Measurements from ENCODE around the gene ILK.

ILK gene

GRCh38 chr11:6607190-6607795 is 3.7 kb downstream of the ILK start:
- no peak for DNase-seq

- no peak for DNase-seq
Measured at GRCh38 chr11:6608011-6608410, 4.4 kb downstream of the ILK start.

DNA sequence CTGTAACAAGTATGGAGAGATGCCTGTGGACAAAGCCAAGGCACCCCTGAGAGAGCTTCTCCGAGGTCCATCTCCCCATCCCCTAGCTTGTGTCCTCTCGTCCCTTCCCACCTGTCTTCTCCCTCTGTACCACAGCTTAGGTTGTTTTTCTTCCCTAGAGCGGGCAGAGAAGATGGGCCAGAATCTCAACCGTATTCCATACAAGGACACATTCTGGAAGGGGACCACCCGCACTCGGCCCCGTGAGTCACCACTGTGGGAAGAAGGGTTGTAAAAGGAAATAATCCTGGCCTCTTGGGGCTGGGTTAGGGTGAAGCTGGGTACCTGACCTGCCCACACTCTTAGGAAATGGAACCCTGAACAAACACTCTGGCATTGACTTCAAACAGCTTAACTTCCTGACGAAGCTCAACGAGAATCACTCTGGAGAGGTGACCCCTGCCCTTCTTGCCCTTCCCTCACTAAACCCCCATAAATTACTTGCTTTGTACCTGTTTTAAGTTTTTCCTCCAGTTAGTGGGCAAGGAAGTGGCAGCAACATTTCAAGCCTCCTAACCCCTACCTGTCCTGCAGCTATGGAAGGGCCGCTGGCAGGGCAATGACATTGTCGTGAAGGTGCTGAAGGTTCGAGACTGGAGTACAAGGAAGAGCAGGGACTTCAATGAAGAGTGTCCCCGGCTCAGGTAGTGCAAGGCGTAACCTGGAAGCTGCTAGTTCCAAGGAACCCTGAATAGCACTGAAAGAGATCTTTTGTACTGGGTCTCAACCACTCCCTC is 5.3 kb downstream of the ILK start:
- DNase-seq: no peak

DNA sequence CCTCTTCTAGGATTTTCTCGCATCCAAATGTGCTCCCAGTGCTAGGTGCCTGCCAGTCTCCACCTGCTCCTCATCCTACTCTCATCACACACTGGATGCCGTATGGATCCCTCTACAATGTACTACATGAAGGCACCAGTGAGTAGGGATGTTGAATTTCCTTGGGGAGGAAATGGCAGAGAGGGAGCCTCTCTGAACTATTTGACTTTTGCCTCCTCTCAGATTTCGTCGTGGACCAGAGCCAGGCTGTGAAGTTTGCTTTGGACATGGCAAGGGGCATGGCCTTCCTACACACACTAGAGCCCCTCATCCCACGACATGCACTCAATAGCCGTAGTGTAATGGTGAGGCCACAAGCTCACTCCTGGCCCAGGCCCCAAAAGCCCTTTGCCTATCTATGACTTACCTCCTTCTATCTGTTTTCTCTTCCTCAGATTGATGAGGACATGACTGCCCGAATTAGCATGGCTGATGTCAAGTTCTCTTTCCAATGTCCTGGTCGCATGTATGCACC is 6.0 kb downstream of the ILK start:
- no peak for DNase-seq

DNA sequence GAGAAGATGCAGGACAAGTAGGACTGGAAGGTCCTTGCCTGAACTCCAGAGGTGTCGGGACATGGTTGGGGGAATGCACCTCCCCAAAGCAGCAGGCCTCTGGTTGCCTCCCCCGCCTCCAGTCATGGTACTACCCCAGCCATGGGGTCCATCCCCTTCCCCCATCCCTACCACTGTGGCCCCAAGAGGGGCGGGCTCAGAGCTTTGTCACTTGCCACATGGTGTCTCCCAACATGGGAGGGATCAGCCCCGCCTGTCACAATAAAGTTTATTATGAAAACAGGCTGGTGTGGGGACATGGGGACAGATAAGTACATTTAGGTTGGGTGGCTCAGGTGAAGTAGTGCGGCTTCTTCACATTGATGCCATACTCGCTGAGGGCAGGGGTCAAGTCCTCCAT is 7.0 kb downstream of the ILK start:
- DNase-seq: no peak

GRCh38 chr11:6611092-6611962 is 7.8 kb downstream of the ILK start:
- DNase-seq: peak; percentile 34

GRCh38 chr11:6611963-6612212 is 8.3 kb downstream of the ILK start:
- DNase-seq: no peak

- DNase-seq: peak; percentile 97
Measured at GRCh38 chr11:6612213-6613041, 8.9 kb downstream of the ILK start, which contains the start of gene TAF10. TSS of gene TAF10 (minus strand) at chr11:6612216. CDS start at chr11:6612189, 27 bp downstream.

DNA sequence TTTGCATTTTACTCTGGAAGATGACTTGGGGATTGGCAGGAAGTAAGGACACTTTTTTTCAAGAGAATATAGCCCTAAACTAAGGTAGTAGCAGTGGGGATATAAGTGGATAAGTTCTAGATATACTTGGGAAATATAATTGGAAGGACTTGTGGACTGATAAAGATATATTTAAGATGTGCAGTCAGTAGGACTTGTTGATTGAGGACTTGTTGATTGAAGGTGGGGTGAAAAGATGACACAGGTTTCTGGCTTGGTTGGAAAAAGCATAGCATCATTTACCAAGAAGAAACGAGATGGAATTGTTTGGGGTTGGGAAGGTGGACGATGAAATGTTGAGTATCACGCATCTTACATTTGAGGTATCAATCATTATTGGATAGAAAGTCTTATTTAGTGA is 9.9 kb downstream of the ILK start:
- DNase-seq: no peak

DNA sequence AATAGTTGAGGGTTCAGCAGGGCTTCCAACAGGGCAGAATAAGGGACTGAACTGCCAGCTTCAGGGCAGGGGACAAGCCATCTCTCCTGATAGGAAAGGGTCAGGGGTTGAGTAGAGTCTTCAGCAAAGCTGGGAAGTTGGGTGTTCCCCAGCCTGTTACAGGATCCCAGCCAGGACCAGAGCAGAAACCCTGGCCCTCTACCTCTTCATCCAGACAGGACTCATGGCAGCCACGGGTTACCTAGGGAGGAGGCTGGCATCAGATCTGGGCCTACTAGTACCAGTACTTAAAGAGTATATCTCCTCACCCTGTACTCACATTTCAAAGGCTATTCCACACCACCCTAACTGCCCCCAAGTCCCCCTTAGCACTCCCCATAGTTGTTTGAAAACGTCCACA is 10.9 kb downstream of the ILK start:
- DNase-seq: no peak

DNA sequence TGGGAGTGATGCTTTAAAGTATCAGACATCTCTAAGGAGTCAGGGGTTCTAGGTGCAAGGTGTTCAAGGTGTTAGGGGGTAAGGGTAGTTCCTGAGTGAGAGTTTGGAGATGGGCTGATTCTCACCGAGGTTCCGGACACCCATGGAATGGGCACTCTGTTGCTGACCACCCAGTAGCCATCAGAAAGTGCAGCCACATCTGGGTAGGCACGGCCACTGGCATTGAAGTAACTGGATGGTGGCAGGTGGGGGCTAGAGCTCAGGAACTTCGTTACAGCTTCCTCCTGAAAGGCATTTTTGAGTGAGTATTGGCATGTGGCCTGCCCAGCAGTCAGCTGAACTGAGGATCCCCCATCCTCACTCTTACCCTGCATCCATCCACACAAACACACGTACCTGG is 11.5 kb downstream of the ILK start:
- no peak for DNase-seq

DNA sequence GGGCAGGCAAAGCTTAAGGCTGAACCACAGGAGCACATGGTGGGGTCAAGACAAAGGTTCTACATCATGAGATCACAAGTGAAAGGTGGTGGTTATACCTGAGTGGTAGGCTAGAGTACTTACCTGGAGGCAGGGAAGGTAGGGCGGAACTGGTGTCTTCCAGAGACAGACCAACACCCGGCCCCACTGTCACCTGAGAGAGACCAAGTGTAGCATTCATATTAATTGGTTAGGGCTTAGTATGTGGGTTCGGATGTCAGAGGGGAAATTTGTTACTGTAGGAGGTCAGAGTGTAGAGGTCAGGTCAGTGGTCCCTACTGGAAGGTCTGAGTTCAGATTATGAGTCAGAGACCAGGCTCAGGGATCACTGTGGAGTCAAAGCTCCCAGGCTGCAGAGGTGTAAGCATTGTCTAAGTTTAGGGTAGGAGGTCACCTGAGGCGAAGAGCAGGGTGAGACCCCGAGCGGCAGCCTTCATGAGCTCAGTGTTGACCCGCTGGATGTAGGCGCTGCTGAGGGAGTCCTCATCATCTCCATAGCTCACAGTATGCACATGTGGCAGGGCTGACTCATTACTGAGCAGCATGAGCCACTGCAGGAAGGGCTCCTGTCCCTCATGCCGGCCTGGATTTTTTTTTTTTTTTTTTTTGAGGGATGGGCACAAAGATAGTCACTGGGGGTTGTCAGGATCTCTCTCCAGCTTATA is 12.5 kb downstream of the ILK start:
- DNase-seq: no peak

- DNase-seq: no peak
Measured at GRCh38 chr11:6616596-6617250, 13.1 kb downstream of the ILK start.

- DNase-seq: no peak
Measured at GRCh38 chr11:6617315-6617781, 13.8 kb downstream of the ILK start.

DNA sequence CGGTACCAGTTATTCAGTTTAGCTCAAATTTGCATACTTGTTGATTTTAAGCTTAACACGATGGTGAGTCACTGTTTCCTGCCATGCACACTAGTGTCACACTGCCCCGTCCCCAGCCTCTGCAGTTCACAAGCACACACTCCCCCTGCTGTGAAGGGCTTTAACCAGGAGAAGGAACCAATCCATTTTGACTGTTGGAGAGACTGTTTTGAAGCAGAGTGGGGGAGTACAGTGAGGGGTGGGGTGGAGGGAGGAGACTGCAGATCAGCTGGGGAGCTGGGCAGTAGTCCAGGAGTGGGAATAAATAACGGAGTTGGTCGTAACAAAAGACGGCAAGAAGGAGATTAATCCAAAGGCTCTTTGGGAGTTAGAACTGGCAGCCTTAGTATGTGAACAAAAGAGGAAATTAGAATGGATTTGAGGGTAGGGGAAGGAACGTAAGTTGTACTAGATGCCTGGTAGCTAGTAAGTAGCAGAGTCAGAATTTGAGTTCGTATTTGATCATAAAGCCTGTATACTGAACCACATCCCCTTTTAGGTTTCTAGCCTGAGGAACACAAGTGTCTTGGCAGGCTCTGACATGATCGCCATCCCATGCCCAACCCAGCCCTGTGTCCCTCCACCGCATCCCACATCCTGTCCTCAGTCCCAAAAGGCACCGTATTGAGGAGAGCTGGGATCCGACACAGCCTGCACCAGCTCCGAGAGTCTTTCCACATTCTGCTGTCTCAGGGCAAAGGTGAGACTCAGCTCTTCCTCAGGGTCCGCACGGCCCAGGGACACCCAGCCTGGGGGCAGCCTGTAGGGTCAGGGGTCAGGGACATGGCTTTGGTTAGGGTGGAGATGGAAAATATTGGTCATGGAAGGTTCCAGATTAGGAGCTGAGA is 14.8 kb downstream of the ILK start:
- DNase-seq: peak; percentile 71

DNA sequence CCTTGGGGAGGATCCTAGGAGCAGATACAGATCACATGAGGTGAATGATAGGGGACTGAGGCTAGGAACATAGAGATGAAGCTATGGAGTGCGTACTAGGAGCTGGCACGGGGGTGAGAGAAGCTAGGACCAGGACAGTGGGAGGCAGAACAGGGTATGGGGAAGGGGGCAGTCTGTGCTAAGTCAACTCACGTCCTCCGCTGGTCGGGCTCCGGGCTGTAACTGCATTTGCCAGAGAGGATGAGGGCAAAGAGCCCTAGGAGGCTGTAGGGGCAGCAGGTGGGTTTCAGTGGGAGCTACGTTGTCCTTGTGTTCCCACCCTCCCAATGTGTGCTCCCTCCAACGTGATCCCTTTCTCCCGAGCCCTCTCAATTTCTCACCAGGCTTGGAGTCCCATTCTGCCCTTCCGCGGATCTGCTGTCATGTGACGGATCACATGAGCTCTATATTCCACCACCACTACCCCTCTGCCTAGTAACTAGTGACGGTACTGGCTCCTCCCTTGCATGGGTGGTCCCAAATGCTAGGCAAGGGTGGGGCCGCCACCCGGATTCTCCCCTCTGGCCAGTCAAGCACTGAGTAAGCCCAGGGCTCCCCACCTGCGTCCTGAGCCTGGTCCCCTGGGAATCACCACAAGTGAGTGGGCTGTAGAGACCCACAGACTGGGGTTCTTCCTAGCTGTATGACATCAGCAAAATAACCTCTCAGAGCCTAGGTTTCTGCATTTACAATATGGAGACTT is 15.6 kb downstream of the ILK start, which contains the start of gene TPP1:
TPP1 (minus strand) TSS at position 419 of the 742 bp plus-strand sequence; CDS start at position 397, 22 bp downstream.
- DNase-seq: peak; percentile 89

DNA sequence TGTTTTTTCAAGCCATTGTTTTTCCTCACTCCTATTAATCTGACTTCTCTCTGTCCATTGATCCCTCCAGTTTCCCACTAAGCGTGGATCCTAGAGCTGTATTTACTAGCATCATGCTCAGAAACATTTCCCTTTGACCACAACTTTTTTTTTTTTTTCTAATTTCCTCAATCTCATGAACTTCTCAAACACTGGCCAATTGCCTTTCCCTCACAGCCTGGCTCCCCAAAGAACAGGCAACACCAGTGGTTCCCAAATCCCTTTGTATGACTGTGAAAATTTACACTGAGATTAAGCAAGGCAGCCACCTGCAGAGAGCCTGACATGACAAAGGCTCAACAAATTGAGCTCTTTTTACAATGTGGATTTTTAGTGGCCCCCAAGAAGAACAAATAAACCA is 17.1 kb downstream of the ILK start:
- no peak for DNase-seq

GRCh38 chr11:6621711-6622211 is 18.2 kb downstream of the ILK start:
- no peak for DNase-seq

Measured in activated CD4-positive, alpha-beta T cell treated with anti-CD3 and anti-CD28 coated beads for 48 hours (primary cell).